ENCODE data around the gene HHAT.
"Not testable (repeated sequence)": the region's sequence is repeated elsewhere in the genome, so short reads cannot be mapped to it uniquely, and the experiment has no call there.

The HHAT gene

DNA sequence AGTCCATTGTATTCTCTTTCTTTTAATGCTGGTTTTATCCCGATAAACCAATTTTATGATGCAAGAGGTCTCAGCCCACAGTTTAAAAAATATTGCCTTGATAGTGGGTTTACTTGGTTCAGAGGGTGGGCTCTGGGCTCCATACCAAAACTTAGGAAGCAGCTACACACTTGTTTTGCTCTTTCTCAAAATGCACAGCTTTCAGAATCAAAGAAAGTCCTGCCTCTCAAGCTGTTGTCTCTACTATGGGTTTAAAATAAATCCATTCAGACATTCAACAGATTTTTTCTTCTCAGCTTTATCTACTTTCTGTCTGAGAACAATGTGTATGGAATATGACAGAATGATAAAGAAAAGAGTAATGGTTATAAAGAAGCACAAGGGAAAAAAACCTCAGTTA is 14.8 kb upstream of the HHAT start:
- DNase-seq (ENCODE audit: low spot score), result no peak

DNA sequence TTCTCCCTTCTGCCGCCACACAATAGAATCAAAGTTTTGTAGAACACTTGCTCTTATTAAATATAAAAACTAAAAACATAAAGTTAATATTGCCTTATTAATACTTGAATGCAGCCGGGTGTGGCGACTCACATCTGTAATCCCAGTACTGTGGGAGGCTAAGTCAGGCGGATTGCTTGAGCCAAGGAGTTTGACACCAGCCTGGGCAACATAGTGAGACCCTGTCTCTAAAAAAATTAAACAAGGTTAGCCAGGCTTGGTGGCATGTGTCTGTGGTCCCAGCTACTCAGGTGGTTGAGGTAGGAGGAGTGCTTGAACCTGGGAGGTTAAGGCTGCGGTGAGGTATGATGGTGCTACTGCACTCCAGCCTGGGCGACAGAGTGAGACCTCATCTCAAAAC is 13.2 kb upstream of the HHAT start:
- no peak for DNase-seq (ENCODE audit: low spot score)

GRCh38 chr1:210321131-210321530 is 7.6 kb upstream of the HHAT start:
- no peak for DNase-seq (ENCODE audit: low spot score)

DNA sequence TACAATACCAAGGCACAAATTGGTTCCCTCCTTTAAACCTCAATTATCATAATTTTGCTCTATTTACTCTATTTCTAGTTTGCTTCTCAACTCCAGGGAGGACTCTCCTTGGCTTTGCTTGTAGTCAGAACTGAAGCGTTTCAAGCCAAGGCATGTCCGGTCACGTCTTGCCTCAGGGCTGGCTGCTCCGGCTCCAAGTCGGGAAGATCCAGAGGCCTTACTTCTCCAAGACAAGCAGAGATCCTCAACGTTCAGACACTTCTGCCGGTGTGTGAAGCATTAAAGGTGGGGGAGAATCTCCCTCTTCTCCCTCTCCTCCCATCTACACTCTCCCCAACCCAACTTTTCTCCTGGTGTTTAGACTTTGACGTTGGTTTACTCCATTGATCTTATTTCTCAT is 7.2 kb upstream of the HHAT start:
- no peak for DNase-seq (ENCODE audit: low spot score)

- DNase-seq (ENCODE audit: low spot score), result no peak
These were observed 4.7 kb upstream of the HHAT start for GRCh38 chr1:210323957-210324356.

- DNase-seq (ENCODE audit: low spot score), result no peak
These were observed 3.6 kb upstream of the HHAT start for GRCh38 chr1:210325026-210325670.

- no peak for DNase-seq (ENCODE audit: low spot score)
These were observed 513 bp upstream of the HHAT start for GRCh38 chr1:210328032-210328745.

- no peak for DNase-seq (ENCODE audit: low spot score)
These were observed 1.7 kb downstream of the HHAT start for GRCh38 chr1:210330279-210330866.

- DNase-seq (ENCODE audit: low spot score), result no peak
These were observed 3.5 kb downstream of the HHAT start for GRCh38 chr1:210332233-210332632.

DNA sequence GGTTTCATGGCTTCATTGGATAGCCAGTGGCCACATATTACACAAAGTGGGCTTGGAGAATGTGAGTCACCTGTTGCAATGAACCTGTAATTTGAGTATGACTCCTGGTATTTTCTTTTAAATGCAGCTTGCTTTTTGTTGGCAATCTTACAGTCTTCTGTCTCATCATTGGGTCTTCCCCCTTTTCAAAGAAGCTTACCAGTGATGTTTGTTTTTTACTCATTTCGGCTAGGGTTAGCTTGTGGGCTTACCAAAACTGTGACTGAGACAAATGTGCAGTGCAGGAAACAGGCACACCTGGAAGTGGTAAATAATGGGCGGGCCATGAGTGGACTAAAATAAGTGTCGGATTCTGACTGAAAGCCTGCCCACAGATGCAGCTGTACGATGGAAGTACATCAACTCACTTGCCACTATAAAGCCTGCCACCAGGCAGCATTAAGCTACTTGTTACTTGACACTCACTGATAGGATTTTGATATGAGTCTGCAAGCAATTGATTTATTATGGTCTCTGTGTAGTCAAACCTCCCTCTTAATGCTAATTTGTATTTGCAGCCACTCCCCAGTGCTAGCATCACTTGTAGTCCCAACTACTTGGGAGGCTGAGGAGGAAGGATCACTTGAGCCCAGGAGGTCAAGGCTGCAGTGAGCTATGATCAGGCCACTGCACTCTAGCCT is 4.2 kb downstream of the HHAT start:
- no peak for DNase-seq (ENCODE audit: low spot score)

DNA sequence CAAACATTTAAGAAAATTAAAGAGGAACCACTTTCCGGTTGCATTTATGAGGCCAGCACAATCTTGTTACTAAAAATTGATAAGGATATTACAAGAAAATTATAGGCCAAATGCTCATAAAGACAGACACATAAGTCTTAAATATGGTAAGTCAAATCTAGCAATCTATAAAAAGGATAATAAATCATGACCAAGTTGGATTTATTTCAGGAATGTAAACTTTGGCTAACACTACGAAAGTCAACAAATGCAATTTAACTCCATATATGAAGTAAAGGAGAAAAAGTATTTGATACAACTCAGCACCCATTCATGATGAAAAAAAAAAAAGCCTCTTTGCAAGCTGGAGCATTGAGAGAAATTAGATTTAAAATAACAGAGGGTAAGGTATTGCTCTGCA is 6.3 kb downstream of the HHAT start:
- DNase-seq (ENCODE audit: low spot score), result no peak

DNA sequence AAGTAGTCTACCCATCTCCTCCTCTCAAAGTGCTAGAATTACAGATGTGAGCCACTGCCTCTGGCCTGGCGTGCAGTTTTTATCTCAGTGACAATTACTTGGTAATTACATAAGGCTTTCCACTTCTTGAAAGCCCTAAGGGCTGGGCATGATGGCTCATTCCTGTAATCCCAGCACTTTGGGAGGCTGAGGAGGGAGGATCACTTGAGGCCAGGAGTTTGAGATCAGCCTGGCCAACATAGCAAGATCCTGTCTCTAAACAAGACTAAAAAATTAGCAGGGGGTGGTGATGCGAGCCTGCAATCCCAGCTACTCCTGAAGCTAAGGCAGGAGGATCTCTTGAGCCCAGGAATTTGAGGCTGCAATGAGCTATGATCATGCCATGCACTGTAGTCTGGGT is 7.7 kb downstream of the HHAT start:
- no peak for DNase-seq (ENCODE audit: low spot score)

- DNase-seq (ENCODE audit: low spot score), result no peak
These were observed 10.8 kb downstream of the HHAT start for GRCh38 chr1:210339500-210339899.

GRCh38 chr1:210340311-210340710 is 11.6 kb downstream of the HHAT start:
- DNase-seq (ENCODE audit: low spot score), result no peak

DNA sequence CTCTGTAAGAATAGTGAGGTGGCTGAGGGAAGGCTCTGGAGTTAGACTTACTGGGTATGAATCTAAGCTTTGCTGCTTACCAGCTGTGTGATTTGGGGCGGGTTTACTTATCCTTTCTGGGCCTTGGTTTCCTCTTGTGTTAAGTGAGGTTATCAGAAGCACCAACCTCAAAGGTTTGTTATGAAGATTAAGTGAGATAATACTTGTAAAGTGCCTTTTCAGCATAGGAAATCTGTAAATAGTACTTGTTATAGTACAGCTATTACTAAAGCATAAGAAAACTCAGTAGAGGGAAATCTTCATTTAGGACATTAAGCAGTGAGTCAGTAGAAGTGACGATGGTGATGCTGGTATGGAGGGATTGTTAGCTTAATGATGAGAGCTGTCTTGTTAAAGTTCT is 12.1 kb downstream of the HHAT start:
- no peak for DNase-seq (ENCODE audit: low spot score)

DNA sequence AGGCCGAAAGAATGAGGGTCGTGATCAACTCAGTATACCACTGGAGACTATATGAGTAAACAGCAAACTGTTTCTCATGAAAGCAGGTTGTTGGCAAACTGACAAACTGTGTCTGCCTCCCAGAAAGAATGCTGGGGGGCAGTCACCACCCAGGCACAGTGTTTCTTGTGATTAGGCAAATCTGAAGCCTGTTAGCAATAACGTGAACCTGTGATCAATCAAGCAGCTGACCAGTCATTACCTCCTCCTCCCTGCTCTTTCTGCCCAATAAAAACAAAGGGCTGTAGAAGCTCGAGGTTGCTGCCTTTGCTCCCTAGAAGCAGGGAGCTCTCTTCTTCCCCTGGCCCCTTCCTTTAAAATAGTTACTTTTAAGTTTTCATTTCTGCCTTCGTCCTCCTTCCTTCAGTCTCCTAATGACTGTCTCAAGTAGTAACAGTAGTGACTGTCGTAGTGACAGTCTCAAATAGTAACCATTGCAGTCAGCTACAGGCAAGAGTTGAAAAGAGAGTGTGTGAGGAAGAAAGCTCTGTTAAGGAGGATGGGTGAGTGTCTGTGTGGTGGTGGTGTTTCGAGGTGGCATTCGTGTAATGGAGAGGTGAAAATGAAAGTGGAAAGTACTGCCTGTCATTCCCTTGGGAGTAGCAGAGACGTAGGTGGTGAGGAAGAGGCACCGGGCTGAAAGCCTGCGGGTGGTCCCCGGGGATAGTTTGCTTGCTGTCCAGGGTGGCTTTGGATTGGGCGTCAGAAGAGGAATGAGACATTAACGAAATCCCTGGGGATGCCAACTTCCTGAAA is 14.5 kb downstream of the HHAT start:
- DNase-seq (ENCODE audit: low spot score), result no peak

DNA sequence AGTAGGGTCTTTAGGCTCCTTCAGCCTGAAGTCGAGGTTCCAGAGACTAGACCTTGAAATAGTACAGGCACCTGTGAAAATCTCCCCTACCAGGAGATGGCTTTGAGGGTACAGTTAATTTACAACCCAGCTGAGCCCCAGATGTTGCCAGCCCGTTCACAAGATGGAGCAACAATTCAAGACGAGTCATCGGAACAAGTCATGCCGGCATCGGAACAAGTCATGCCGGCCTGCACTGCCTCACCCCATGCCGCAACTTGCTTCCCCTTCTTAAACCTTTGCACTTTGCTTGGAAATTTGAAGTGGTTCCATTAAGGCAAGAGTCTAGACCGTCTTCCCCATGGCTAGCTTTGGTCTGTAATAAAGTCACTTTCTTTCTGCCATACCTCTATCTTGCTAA is 16.0 kb downstream of the HHAT start:
- DNase-seq (ENCODE audit: low spot score), result no peak

DNA sequence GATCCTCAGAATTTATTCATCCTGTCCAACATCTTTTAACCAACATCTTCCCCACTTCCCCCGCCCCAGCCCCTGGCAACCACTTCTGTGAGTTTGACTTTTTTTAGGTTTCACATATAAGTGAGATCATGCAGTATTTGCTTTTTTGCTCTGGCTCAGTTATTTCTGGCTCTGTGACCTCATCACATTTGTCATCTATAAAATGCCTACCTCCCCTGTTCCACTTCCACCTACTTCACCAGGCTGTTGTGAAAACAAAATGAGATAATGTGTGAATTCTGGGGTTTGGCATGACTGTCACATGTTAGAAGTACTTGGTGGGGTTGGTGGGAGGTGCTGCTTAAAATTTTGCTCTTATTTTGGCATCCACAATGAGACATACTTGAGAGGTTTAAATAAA is 18.4 kb downstream of the HHAT start:
- no peak for DNase-seq (ENCODE audit: low spot score)

- no peak for DNase-seq (ENCODE audit: low spot score)
These were observed 22.8 kb downstream of the HHAT start for GRCh38 chr1:210351496-210351895.

- DNase-seq (ENCODE audit: low spot score), result no peak
These were observed 23.9 kb downstream of the HHAT start for GRCh38 chr1:210352575-210352974.

DNA sequence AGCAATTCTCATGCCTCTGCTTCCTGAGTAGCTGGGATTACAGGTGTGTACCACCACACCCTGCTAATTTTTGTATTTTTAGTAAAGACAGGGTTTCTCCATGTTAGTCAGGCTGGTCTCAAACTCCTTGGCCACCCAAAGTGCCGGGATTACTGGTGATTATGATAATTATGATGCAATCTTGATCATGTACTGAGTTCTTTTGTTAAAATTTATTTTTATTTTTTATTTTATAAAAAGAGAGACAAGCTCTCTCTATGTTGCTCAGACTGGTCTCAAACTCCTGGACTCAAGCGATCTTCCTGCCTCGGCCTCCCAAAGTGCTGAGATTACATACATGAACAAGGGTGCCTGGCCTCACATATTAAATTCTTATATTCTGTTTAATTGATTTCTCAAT is 25.6 kb downstream of the HHAT start:
- DNase-seq (ENCODE audit: low spot score), result not testable (repeated sequence)

- DNase-seq (ENCODE audit: low spot score), result no peak
These were observed 29.9 kb downstream of the HHAT start for GRCh38 chr1:210358626-210359025.
